Activated CD8-positive, alpha-beta memory T cell treated with anti-CD3 and anti-CD28 coated beads, Interleukin-2, amount 50 U/mL, for 4 hours (primary cell): ENCODE measurements around the gene HTR3D.

Source experiments
- DNase-seq: peaks from one replicate; pipeline ENCODE4 v3.0.0-alpha.2; 2020

Gene HTR3D

GRCh38 chr3:184073621-184074020, 42.1 kb downstream of the HTR3D start:
- DNase-seq = no peak

GRCh38 chr3:184075901-184076300, 44.4 kb downstream of the HTR3D start:
- DNase-seq = no peak

DNA sequence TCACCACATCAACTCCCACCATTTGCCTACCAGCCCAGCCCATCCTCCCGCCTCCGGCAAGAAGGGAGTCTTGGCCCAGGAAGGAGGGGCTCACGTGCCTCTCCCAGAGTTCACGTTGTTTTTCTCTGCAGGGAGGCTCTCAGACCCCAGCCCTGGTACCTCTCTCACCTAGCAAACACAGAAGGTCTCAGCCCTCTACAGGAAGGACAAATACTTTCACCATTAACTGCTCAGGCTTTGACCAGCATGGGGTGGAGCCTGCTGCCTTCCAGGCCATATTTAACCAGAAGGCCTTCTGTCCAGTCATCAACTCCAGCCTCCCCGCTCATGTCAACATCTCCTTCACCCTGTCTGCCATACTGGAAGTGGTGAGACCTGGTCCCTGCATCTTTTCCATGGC, 46.3 kb downstream of the HTR3D start:
- DNase-seq = no peak

- DNase-seq = no peak
These were observed 47.3 kb downstream of the HTR3D start for GRCh38 chr3:184078851-184079250.

DNA sequence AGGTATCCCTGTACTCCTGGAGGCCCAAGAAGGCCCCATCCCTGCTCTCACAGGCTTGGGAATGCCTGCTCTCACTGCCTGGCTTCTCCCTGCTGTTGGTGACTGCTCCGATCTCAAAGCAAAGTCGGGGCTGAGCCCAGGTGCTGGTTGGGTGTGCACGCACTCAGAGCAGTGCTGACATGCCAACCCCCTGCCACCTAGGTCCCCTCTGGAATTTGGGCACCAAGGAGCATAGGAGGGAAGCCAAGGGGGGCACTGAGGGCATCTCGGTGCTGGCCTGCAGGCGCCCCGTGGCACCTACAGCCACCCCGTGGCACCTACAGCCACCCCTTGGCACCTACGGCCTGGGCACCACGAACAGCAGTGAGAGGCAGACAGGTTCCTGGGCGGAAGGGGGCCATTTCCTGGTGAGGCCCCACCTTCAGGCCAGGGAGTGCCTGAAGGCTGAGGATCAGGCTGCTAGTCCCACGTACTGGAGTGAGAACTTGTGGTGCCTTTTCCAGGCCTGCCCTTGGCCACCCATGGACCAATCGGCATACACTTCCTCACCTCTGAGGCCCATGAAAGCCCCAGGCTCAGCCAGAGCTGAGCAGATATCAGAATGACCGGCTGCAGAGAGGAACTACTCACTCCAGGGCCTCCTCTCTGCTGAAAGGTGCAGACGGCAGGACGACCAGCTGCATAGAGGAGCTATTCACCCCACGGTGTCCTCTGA, 49.7 kb downstream of the HTR3D start:
- no peak for DNase-seq

DNA sequence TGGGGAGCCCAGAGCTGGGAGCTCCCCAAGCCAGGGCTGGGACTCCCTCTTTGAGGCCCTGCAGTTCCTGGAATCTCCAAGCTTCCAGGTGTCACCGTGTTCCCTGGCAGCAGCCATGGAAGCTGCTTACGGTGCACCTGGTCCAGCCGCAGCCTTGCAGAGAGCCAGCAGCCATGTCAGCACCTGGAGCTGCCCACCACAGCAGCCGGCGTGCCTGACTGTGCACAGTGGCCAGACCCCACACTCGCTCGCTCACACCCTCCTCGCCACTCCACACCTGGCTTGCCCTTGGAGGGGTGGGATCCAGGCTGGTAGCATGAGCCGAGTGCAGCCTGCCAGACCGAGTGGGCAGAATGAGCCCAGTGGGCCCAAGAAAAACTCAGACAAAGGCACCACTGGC, 50.5 kb downstream of the HTR3D start:
- DNase-seq = no peak

DNA sequence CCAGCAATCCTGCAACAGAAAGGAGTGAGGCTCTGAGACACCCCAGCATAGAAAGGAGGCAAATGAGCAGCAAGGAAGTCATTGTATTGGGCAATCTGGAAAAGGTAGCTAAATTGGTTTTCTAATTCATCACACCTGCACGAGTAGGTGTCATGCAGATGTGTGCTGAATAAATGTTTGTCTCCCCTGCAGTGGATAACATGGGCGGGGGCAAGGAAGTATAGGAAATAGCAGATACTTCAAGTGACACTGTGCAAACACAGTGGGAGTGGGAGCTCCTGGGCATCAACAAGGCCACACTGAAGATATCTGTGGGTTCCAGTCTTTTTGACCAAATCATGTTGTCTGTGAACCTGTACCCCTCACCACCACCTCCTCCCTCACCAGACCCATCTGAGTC, 50.9 kb downstream of the HTR3D start:
- no peak for DNase-seq

- DNase-seq = no peak
These were observed 53.9 kb downstream of the HTR3D start for GRCh38 chr3:184085389-184085852.
